Measurements from ENCODE around the gene GABBR1. TPM values are rescaled to one million over a fixed set of nuclear protein-coding genes. Genes with fewer than 3 reads are reported as not detected.

GABBR1 gene
- total and polyA plus RNA-seq, 4 donors, result 1.1 to 4.7 (median 1.4) TPM

GRCh38 chr6:29619578-29620160 is 13.3 kb downstream of the GABBR1 start:
- Histone ChIP-seq H3K9me3 (ENCODE audit: control insufficient read depth in 4 of 4, low read length in 3 of 4) (no peaks in the 10 kb centered on the region), H3K27ac (ENCODE audit: low read depth in 1 of 2, low read length in 2 of 2) (no peak overlapping the region), H3K36me3 (ENCODE audit: control insufficient read depth in 4 of 4, insufficient read depth in 3 of 4, low read depth in 1 of 4, low read length in 3 of 4) (no peaks in the 10 kb centered on the region), H3K9ac (ENCODE audit: low read depth in 1 of 2, low read length in 2 of 2) (no peak overlapping the region), H3K27me3 (ENCODE audit: control insufficient read depth in 4 of 4, insufficient read depth in 4 of 4, low read length in 3 of 4) (no peaks in the 10 kb centered on the region), H3K4me1 (ENCODE audit: control insufficient read depth in 4 of 4, insufficient read depth in 4 of 4, low read length in 3 of 4) (no peaks in the 10 kb centered on the region), H3K4me3 (ENCODE audit: low read depth in 1 of 3, low read length in 3 of 3) (no peak overlapping the region)
- no peak for DNase-seq (ENCODE audit: low spot score)
- no peak for TF ChIP-seq GABPA (IDR thresholded peaks at IDR 0.05 in 1 of 2, conservative IDR thresholded peaks at IDR 0.05 in 1 of 2)
- no peak for TF ChIP-seq HNF4A (conservative IDR thresholded peaks at IDR 0.05)
- TF ChIP-seq ATF3 (IDR thresholded peaks at IDR 0.05), result no peak
- TF ChIP-seq YY1 (IDR thresholded peaks at IDR 0.05), result no peak
- TF ChIP-seq TAF1 (conservative IDR thresholded peaks at IDR 0.05), result no peak
- no peak for TF ChIP-seq HNF4G (IDR thresholded peaks at IDR 0.05)
- no peak for TF ChIP-seq JUND (IDR thresholded peaks at IDR 0.05)
- no peak for TF ChIP-seq ZBTB33 (IDR thresholded peaks at IDR 0.05)
- TF ChIP-seq NR2F2 (IDR thresholded peaks at IDR 0.05), result no peak
- no peak for TF ChIP-seq REST (IDR thresholded peaks at IDR 0.05)
- TF ChIP-seq CTCF (IDR thresholded peaks at IDR 0.05; ENCODE audit: low read depth, low read length, missing input control), result no peak
- no peak for TF ChIP-seq FOXA1 (IDR thresholded peaks at IDR 0.05)
- no peak for TF ChIP-seq MAX (IDR thresholded peaks at IDR 0.05)
- 64% methylated on average over 1 of the region's 1 CpG for WGBS

- H3K9ac ChIP-seq (ENCODE audit: low read depth in 1 of 2, low read length in 2 of 2), result no peak overlapping the region
- H3K27me3 ChIP-seq (ENCODE audit: control insufficient read depth in 4 of 4, insufficient read depth in 4 of 4, low read length in 3 of 4), result no peaks in the 10 kb centered on the region
- 82% methylated on average over 8 of the region's 8 CpGs for WGBS
- no peak overlapping the region for H3K4me3 ChIP-seq (ENCODE audit: low read depth in 1 of 3, low read length in 3 of 3)
- no peaks in the 10 kb centered on the region for H3K9me3 ChIP-seq (ENCODE audit: control insufficient read depth in 4 of 4, low read length in 3 of 4)
- H3K27ac ChIP-seq (ENCODE audit: low read depth in 1 of 2, low read length in 2 of 2), result no peak overlapping the region
- no peak for DNase-seq (ENCODE audit: low spot score)
- no peaks in the 10 kb centered on the region for H3K4me1 ChIP-seq (ENCODE audit: control insufficient read depth in 4 of 4, insufficient read depth in 4 of 4, low read length in 3 of 4)
- H3K36me3 ChIP-seq (ENCODE audit: control insufficient read depth in 4 of 4, insufficient read depth in 3 of 4, low read depth in 1 of 4, low read length in 3 of 4), result no peaks in the 10 kb centered on the region
- no peak for TF ChIP-seq HNF4A (conservative IDR thresholded peaks at IDR 0.05)
These were observed 15.0 kb downstream of the GABBR1 start for GRCh38 chr6:29617782-29618554.
